OCI-LY7 (cell line): ENCODE results near the gene KAT2B. TPM values are rescaled to one million over a fixed set of nuclear protein-coding genes. Genes with fewer than 3 reads are reported as not detected.

ENCODE experiments used
- BruUV-seq: library from RNA; stranded (reverse); fragments of 400-500 nt; replicated peaks from 2 replicates; lab custom pipeline; 2021; lab: Mats Ljungman, UMichigan
- CTCF ChIA-PET: fragments of 300-600 bp; sonication (Branson Sonifier 250); formaldehyde crosslinking; loops from one replicate; lab custom pipeline; 2022; ENCODE audit warnings: antibody characterized with exemption; ENCODE audit not compliant: unreplicated experiment; lab: Charles Lee
- POLR2A ChIA-PET: fragments of 300-600 bp; sonication (Branson Sonifier 250); formaldehyde crosslinking; loops from one replicate; lab custom pipeline; 2022; ENCODE audit warnings: antibody characterized with exemption; lab: Charles Lee
- DNase-seq: peaks from one replicate; pipeline ENCODE4 v3.0.0-alpha.2; 2015; ENCODE audit warnings: low spot score
- H2AFZ ChIP-seq: fragments of 200-600 bp; sonication (generic), shearing (Covaris generic); 2 replicates; pipeline ENCODE4 v1.6.1; 2014; ENCODE audit warnings: mild to moderate bottlenecking, antibody characterized with exemption, low read length, moderate library complexity
- H3K27ac ChIP-seq: fragments of 200-600 bp; sonication (generic); 2 replicates; pipeline ENCODE4 v1.5.1; 2014; ENCODE audit warnings: mixed run types, low read depth, mild to moderate bottlenecking, moderate library complexity, low read length, inconsistent platforms; ENCODE audit not compliant: poor library complexity, severe bottlenecking
- H3K36me3 ChIP-seq: fragments of 200-600 bp; sonication (generic); 2 replicates; pipeline ENCODE4 v1.6.1; 2014; ENCODE audit warnings: mild to moderate bottlenecking, antibody characterized with exemption, low read length, moderate library complexity, mixed read lengths; ENCODE audit not compliant: insufficient read depth
- H3K4me1 ChIP-seq: fragments of 200-600 bp; sonication (generic); 2 replicates; pipeline ENCODE4 v1.5.1; 2014; ENCODE audit warnings: mild to moderate bottlenecking, low read length; ENCODE audit not compliant: insufficient read depth, poor library complexity, severe bottlenecking
- H3K4me2 ChIP-seq: fragments of 200-600 bp; sonication (generic); 2 replicates; pipeline ENCODE4 v1.6.1; 2014; ENCODE audit warnings: mild to moderate bottlenecking, low read length
- H3K4me3 ChIP-seq: fragments of 200-600 bp; sonication (generic); 2 replicates; pipeline ENCODE4 v1.5.1; 2014; ENCODE audit warnings: mild to moderate bottlenecking, low read depth, low read length; ENCODE audit not compliant: poor library complexity, severe bottlenecking
- H3K79me2 ChIP-seq: fragments of 200-600 bp; sonication (generic); 2 replicates; pipeline ENCODE4 v1.6.1; 2016; ENCODE audit warnings: low read depth, mild to moderate bottlenecking, low read length, moderate library complexity, mixed read lengths; ENCODE audit not compliant: insufficient read depth
- H3K9me2 ChIP-seq: fragments of 200-600 bp; sonication (generic); 2 replicates; pipeline ENCODE4 v1.6.1; 2016; ENCODE audit warnings: mild to moderate bottlenecking, low read length, mixed read lengths; ENCODE audit not compliant: insufficient read depth
- H3K9me3 ChIP-seq: fragments of 200-600 bp; sonication (generic); 2 replicates; pipeline ENCODE4 v1.6.1; 2014; ENCODE audit warnings: mild to moderate bottlenecking, mixed run types, low read length, mixed read lengths
- H4K20me1 ChIP-seq: fragments of 200-600 bp; sonication (generic); 2 replicates; pipeline ENCODE4 v1.6.1; 2014; ENCODE audit warnings: mild to moderate bottlenecking, antibody characterized with exemption, low read length, moderate library complexity, mixed read lengths; ENCODE audit not compliant: insufficient read depth
- CTCF ChIP-seq: fragments of 200-600 bp; sonication (generic); conservative IDR thresholded peaks from 2 replicates; pipeline ENCODE4 v1.5.1; 2014; ENCODE audit warnings: mild to moderate bottlenecking, antibody characterized with exemption, low read length, moderate library complexity, mixed read lengths
- EZH2phosphoT487 ChIP-seq: fragments of 200-600 bp; sonication (generic); IDR thresholded peaks from 2 replicates; pipeline ENCODE4 v1.6.1; 2018; ENCODE audit warnings: low read depth, borderline replicate concordance, mild to moderate bottlenecking, mixed run types, antibody characterized with exemption, low read length, moderate library complexity, mixed read lengths
- intact Hi-C: fragments of 100-400 bp; cut with micrococcal nuclease; formaldehyde crosslinking; loops from one replicate; pipeline ENCODE4 v1.10.0; 2022; ENCODE audit not compliant: unreplicated experiment
- total RNA-seq, 2 experiments: library from RNA; depleted of rRNA in 1 of 2; stranded (reverse); fragments of >200 nt in 1 of 2; shearing (Covaris generic) in 1 of 2; gene quantifications; 2 replicates each; pipeline ENCODE4 v1.2.3, GENCODE V29; 2014 to 2022

KAT2B gene
- total RNA-seq, 2 experiments from 2014 or later, result 24.2 to 32.9 TPM

GRCh38 chr3:20103731-20104130, 63.5 kb downstream of the KAT2B start:
- no peaks in the 10 kb centered on the region for H3K79me2 ChIP-seq
- no peaks in the 10 kb centered on the region for H3K9me3 ChIP-seq
- no peak overlapping the region for H3K27ac ChIP-seq
- no peak overlapping the region for H3K4me2 ChIP-seq
- H3K36me3 ChIP-seq, result peaks cover 9% of the 10 kb centered on the region; the same call in 1 of the 2 replicates
- peaks cover 3% of the 10 kb centered on the region for H3K4me1 ChIP-seq
- H3K9me2 ChIP-seq, result no peaks in the 10 kb centered on the region
- no peak overlapping the region for H2AFZ ChIP-seq
- TF ChIP-seq CTCF, result no peak
- no peak for TF ChIP-seq EZH2phosphoT487
- intact Hi-C loops, result no loop called here
- BruUV-seq, result no TSS peak
- ChIA-PET CTCF (no interaction called here), POLR2A (interaction anchor here (0.6 to 1.3 kb wide), 4 partner anchors 10 to 227 kb away, joined by 3 to 4 read pairs (median 3); no protein-coding TSS in a partner anchor)
- 0 out of 2 replicates have a peak, but pooled peaks cover 4% of the 10 kb centered on the region for H4K20me1 ChIP-seq
- no peak for DNase-seq
- H3K4me3 ChIP-seq, result no peak overlapping the region

DNA sequence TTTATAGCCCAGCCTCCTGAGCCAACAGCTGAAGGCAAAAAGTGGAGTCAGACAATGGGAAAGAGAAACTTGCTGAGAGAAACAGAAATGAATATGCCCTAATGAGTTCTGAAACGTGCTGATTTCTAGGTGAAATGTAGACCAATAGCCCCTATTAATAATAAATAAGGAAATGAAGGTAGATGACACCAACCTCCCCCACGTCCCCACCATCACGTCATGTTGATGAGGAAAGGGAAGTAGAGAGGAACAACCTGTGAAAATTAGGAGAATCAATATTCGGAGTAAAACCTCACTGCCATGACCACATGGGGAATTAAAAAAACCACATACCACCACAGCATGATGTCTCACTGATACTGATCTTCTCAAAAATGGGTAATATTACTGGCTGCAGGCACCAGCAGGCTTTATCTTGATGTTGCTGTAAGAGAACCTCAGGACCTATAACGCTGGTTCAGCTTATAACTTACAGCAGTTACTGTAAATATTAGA, 64.0 kb downstream of the KAT2B start:
- H3K27ac ChIP-seq, result no peak overlapping the region
- H2AFZ ChIP-seq, result no peak overlapping the region
- H3K9me2 ChIP-seq, result no peaks in the 10 kb centered on the region
- intact Hi-C loops, result no loop called here
- no peak for DNase-seq
- H4K20me1 ChIP-seq, result 0 out of 2 replicates have a peak, but pooled peaks cover 4% of the 10 kb centered on the region
- H3K4me2 ChIP-seq, result no peak overlapping the region
- TF ChIP-seq EZH2phosphoT487 (no peak), CTCF (no peak)
- no peak overlapping the region for H3K4me3 ChIP-seq
- H3K9me3 ChIP-seq, result no peaks in the 10 kb centered on the region
- no TSS peak for BruUV-seq
- no peaks in the 10 kb centered on the region for H3K79me2 ChIP-seq
- H3K36me3 ChIP-seq, result peaks cover 9% of the 10 kb centered on the region; the same call in 1 of the 2 replicates
- POLR2A ChIA-PET, result interaction anchor here (0.6 to 1.3 kb wide), 3 partner anchors 11 to 227 kb away, joined by 3 to 4 read pairs (median 3); no protein-coding TSS in a partner anchor
- H3K4me1 ChIP-seq, result peaks cover 3% of the 10 kb centered on the region
- CTCF ChIA-PET, result no interaction called here
